GM19438 (cell line): ENCODE results near the gene ASB16.

Experiments
- ATAC-seq: cut with Tn5 transposase; IDR thresholded peaks from one replicate; pipeline ENCODE4 v1.9.1; 2021; ENCODE audit warnings: low read depth; ENCODE audit not compliant: unreplicated experiment

Gene ASB16

GRCh38 chr17:44220213-44221083 is 49.9 kb downstream of the ASB16 start:
- no peak for ATAC-seq

- ATAC-seq: no peak
Observed at GRCh38 chr17:44221084-44221861, 50.8 kb downstream of the ASB16 start.

GRCh38 chr17:44221862-44222111 is 51.3 kb downstream of the ASB16 start:
- ATAC-seq: no peak

- no peak for ATAC-seq
Observed at GRCh38 chr17:44222112-44222869, 51.8 kb downstream of the ASB16 start.

- no peak for ATAC-seq
Observed at GRCh38 chr17:44223541-44224071, 53.1 kb downstream of the ASB16 start.
